HFF-Myc (cell line): Measurements from ENCODE around the gene GSG1L2.

Experiments used
- DNase-seq: peaks from one replicate; pipeline ENCODE4 v3.0.0-alpha.2; 2011; ENCODE audit warnings: low read depth; ENCODE audit errors: extremely low read depth
- H3K4me3 ChIP-seq: replicated peaks from 2 replicates; pipeline ENCODE4 v1.5.1; 2011; ENCODE audit warnings: low read depth, mild to moderate bottlenecking, control low read depth, low read length
- CTCF ChIP-seq: IDR thresholded peaks from 2 replicates; pipeline ENCODE4 v1.5.1; 2012; ENCODE audit warnings: mild to moderate bottlenecking, low read depth, low read length, control low read depth; ENCODE audit errors: missing control alignments

Gene GSG1L2

GRCh38 chr17:9821921-9822320 lies at the start of gene GSG1L2:
GSG1L2 (minus strand) TSS chr17:9822079; CDS start chr17:9822071, 8 bp downstream.
- no peak for DNase-seq
- TF ChIP-seq CTCF = no peak
- H3K4me3 ChIP-seq = no peak within 1 kb of the TSS

- TF ChIP-seq CTCF = no peak
- no peak overlapping the region for H3K4me3 ChIP-seq
- no peak for DNase-seq
These were observed 46.7 kb upstream of the GSG1L2 start for GRCh38 chr17:9868552-9868951.

- H3K4me3 ChIP-seq = no peak overlapping the region
- TF ChIP-seq CTCF = no peak
- no peak for DNase-seq
These were observed 43.7 kb upstream of the GSG1L2 start for GRCh38 chr17:9865586-9865985.

GRCh38 chr17:9862949-9863348 lies 41.1 kb upstream of the GSG1L2 start:
- no peak for DNase-seq
- TF ChIP-seq CTCF = no peak
- H3K4me3 ChIP-seq = no peak overlapping the region

- DNase-seq = no peak
- H3K4me3 ChIP-seq = no peak overlapping the region
- no peak for TF ChIP-seq CTCF
These were observed 40.3 kb upstream of the GSG1L2 start for GRCh38 chr17:9862220-9862619.

GRCh38 chr17:9860851-9861250 lies 39.0 kb upstream of the GSG1L2 start:
- H3K4me3 ChIP-seq = no peak overlapping the region
- TF ChIP-seq CTCF = no peak
- no peak for DNase-seq

- H3K4me3 ChIP-seq = no peak overlapping the region
- DNase-seq = no peak
- TF ChIP-seq CTCF = no peak
These were observed 37.9 kb upstream of the GSG1L2 start for GRCh38 chr17:9859781-9860180.
